Measurements from ENCODE around the gene NEUROD6. TPM values are rescaled to one million over a fixed set of nuclear protein-coding genes. Genes with fewer than 3 reads are reported as not detected.

NEUROD6 gene
- total RNA-seq, 2 donors from 2014 or later = not detected

GRCh38 chr7:31304446-31304845, 36.1 kb downstream of the NEUROD6 start:
- intact Hi-C loops (cut with DNase I) = no loop called here
- DNase-seq = no peak

GRCh38 chr7:31302356-31302755, 38.2 kb downstream of the NEUROD6 start:
- Histone ChIP-seq H3K36me3 (no peaks in the 10 kb centered on the region), H3K9me3 (no peaks in the 10 kb centered on the region), H3K4me1 (no peaks in the 10 kb centered on the region), H3K27me3 (no peaks in the 10 kb centered on the region), H3K9ac (ENCODE audit: low read depth in 2 of 2, low read length in 2 of 2) (no peak overlapping the region), H3K4me3 (no peak overlapping the region), H3K27ac (no peak overlapping the region)
- no peak for TF ChIP-seq CTCF (IDR thresholded peaks at IDR 0.05)
- intact Hi-C loops (cut with DNase I) = no loop called here
- no peak for DNase-seq

More at GRCh38 chr7:31304446-31304845, 36.1 kb downstream of the NEUROD6 start:
- H3K9me3 ChIP-seq = no peaks in the 10 kb centered on the region
- TF ChIP-seq CTCF (IDR thresholded peaks at IDR 0.05) = no peak
- H3K4me1 ChIP-seq = no peaks in the 10 kb centered on the region
- H3K27me3 ChIP-seq = no peaks in the 10 kb centered on the region
- no peak overlapping the region for H3K4me3 ChIP-seq
- no peaks in the 10 kb centered on the region for H3K36me3 ChIP-seq
- no peak overlapping the region for H3K27ac ChIP-seq
- H3K9ac ChIP-seq (ENCODE audit: low read depth in 2 of 2, low read length in 2 of 2) = no peak overlapping the region

GRCh38 chr7:31299336-31299735, 41.2 kb downstream of the NEUROD6 start:
- intact Hi-C loops (cut with DNase I) = no loop called here
- Histone ChIP-seq H3K4me3 (no peak overlapping the region), H3K36me3 (no peaks in the 10 kb centered on the region), H3K4me1 (no peaks in the 10 kb centered on the region), H3K9me3 (no peaks in the 10 kb centered on the region), H3K9ac (ENCODE audit: low read depth in 2 of 2, low read length in 2 of 2) (no peak overlapping the region), H3K27me3 (no peaks in the 10 kb centered on the region), H3K27ac (no peak overlapping the region)
- TF ChIP-seq CTCF (IDR thresholded peaks at IDR 0.05) = no peak
- DNase-seq = no peak

GRCh38 chr7:31290601-31291000, 49.9 kb downstream of the NEUROD6 start:
- H3K4me1 ChIP-seq = no peaks in the 10 kb centered on the region
- no peak overlapping the region for H3K4me3 ChIP-seq
- no peak for DNase-seq
- no peak overlapping the region for H3K9ac ChIP-seq (ENCODE audit: low read depth in 2 of 2, low read length in 2 of 2)
- TF ChIP-seq CTCF (IDR thresholded peaks at IDR 0.05) = no peak
- H3K27ac ChIP-seq = no peak overlapping the region
- H3K36me3 ChIP-seq = no peaks in the 10 kb centered on the region
- no peaks in the 10 kb centered on the region for H3K27me3 ChIP-seq
- no peaks in the 10 kb centered on the region for H3K9me3 ChIP-seq
- intact Hi-C loops (cut with DNase I) = no loop called here

Other genes starting within 250 kb of the NEUROD6 start
- gene ITPRID1, start 173.4 kb upstream of the NEUROD6 start, total RNA-seq = under 1 TPM; 0.48 to 0.91 TPM

All from colonic mucosa (tissue), 4 donors.